HepG2 (cell line): ENCODE data around the gene SEMA3B. TPM values are rescaled to one million over a fixed set of nuclear protein-coding genes. Genes with fewer than 3 reads are reported as not detected.

Experiments
- ATAC-seq: fragments of 200-7000 bp; cut with Tn5 transposase; 3 replicates; pipeline ENCODE4 v1.9.1; 2020; ENCODE audit warnings: mild to moderate bottlenecking, moderate library complexity
- BruUV-seq: library from RNA; stranded (reverse); fragments of 400-500 nt; replicated peaks from 2 replicates; lab custom pipeline; 2021; lab: Mats Ljungman, UMichigan
- CTCF ChIA-PET: fragments of 300-600 bp; formaldehyde crosslinking; extraction: SDS; loops from one replicate; lab custom pipeline; 2021; ENCODE audit warnings: low total read pairs, inconsistent platforms, low intra/inter-chr PET ratio; lab: Yijun Ruan, JAX
- POLR2A ChIA-PET: fragments of 350-600 bp; sonication (Branson Sonifier 250); formaldehyde crosslinking; loops from one replicate; lab custom pipeline; 2020; ENCODE audit warnings: antibody characterized with exemption, inconsistent platforms; lab: Yijun Ruan, JAX
- DNase-seq: peaks from one replicate; pipeline ENCODE4 v3.0.0-alpha.2; 2015; ENCODE audit warnings: low spot score
- FAIRE-seq: peaks from 3 replicates; lab custom pipeline; 2011; peaks lifted over from hg19 to GRCh38; lab: Jason Lieb, UNC
- H2AFZ ChIP-seq: one replicate; pipeline ENCODE4 v1.6.1; 2011; ENCODE audit warnings: low read length, inconsistent platforms
- H3K27ac ChIP-seq: fragments of 300-600 bp; 3 replicates; pipeline ENCODE4 v1.8.0; 2011; ENCODE audit warnings: mixed run types, mild to moderate bottlenecking, mixed read lengths, low read length, inconsistent platforms; ENCODE audit not compliant: insufficient read depth; ENCODE audit errors: extremely low read length
- H3K27me3 ChIP-seq, 2 experiments: fragments of 200-600 bp in 1 of 2; 2 replicates in 1 of 2; 3 replicates in 1 of 2; pipeline versions ENCODE4 v1.6.0 to v1.8.0; 2011; ENCODE audit warnings: low read length in 2 of 2, mild to moderate bottlenecking in 2 of 2, moderate library complexity in 2 of 2, inconsistent platforms in 1 of 2; ENCODE audit not compliant: insufficient read depth in 2 of 2, control insufficient read depth in 1 of 2
- H3K36me3 ChIP-seq, 2 experiments: fragments of 200-600 bp in 1 of 2; replicated peaks in 1 of 2; 2 replicates in 1 of 2; 3 replicates in 1 of 2; pipeline versions ENCODE4 v1.5.1 to v1.8.0; 2011; ENCODE audit warnings: low read length in 2 of 2, inconsistent platforms in 1 of 2; ENCODE audit not compliant: insufficient read depth in 2 of 2, control insufficient read depth in 1 of 2
- H3K4me1 ChIP-seq: 2 replicates; pipeline ENCODE4 v1.5.1; 2012; ENCODE audit warnings: low read length, inconsistent platforms; ENCODE audit not compliant: insufficient read depth
- H3K4me2 ChIP-seq: 2 replicates; pipeline ENCODE4 v1.6.0; 2011; ENCODE audit warnings: low read depth, low read length, inconsistent platforms
- H3K4me3 ChIP-seq, 3 experiments: fragments of 200-600 bp in 1 of 3; sonication (generic), shearing (Covaris generic) in 1 of 3; replicated peaks in 1 of 3; 2 replicates each; pipeline ENCODE4 v1.5.1; 2011 to 2016; ENCODE audit warnings: low read length in 3 of 3, inconsistent platforms in 2 of 3, low read depth in 2 of 3, mild to moderate bottlenecking in 2 of 3, control low read depth in 1 of 3, mixed read lengths in 1 of 3; ENCODE audit not compliant: insufficient read depth in 1 of 3
- H3K79me2 ChIP-seq: one replicate; pipeline ENCODE4 v1.6.1; 2011; ENCODE audit warnings: low read length, inconsistent platforms; ENCODE audit not compliant: insufficient read depth
- H3K9ac ChIP-seq: 2 replicates; pipeline ENCODE4 v1.6.0; 2011; ENCODE audit warnings: mild to moderate bottlenecking, low read depth, low read length, inconsistent platforms; ENCODE audit not compliant: insufficient read depth
- H3K9me3 ChIP-seq: 2 replicates; pipeline ENCODE4 v1.5.1; 2012; ENCODE audit warnings: mild to moderate bottlenecking, low read length
- H4K20me1 ChIP-seq: 2 replicates; pipeline ENCODE4 v1.6.0; 2011; ENCODE audit warnings: inconsistent platforms, mild to moderate bottlenecking, low read length, moderate library complexity; ENCODE audit not compliant: insufficient read depth
- ATF2 ChIP-seq: sonication (generic); formaldehyde crosslinking; IDR thresholded peaks from 2 replicates; pipeline ENCODE4 v1.4.0; 2020; ENCODE audit warnings: missing genetic modification reagents
- HDAC6 ChIP-seq: fragments of 200-600 bp; sonication (generic); IDR thresholded peaks from 2 replicates; pipeline ENCODE4 v1.7.0; 2017; ENCODE audit warnings: mild to moderate bottlenecking, antibody characterized with exemption, low read length, low read depth
- NFE2L1 ChIP-seq: sonication (generic); formaldehyde crosslinking; IDR thresholded peaks from 2 replicates; pipeline ENCODE4 v1.4.0; 2020; ENCODE audit warnings: missing genetic modification reagents, mild to moderate bottlenecking, borderline replicate concordance
- NFE2L2 ChIP-seq: fragments of 150-350 bp; IDR thresholded peaks from 2 replicates; pipeline ENCODE4 v1.6.1; 2014; ENCODE audit warnings: low read length
- RNF219 ChIP-seq: sonication (generic); formaldehyde crosslinking; IDR thresholded peaks from 2 replicates; pipeline ENCODE4 v1.5.0; 2020; ENCODE audit warnings: mild to moderate bottlenecking, missing genetic modification reagents
- SALL1 ChIP-seq: sonication (generic); formaldehyde crosslinking; IDR thresholded peaks from 2 replicates; pipeline ENCODE4 v1.8.0; 2022; ENCODE audit warnings: mild to moderate bottlenecking, missing genetic modification reagents
- TEF ChIP-seq: sonication (generic); formaldehyde crosslinking; IDR thresholded peaks from 2 replicates; pipeline ENCODE4 v1.5.0; 2020; ENCODE audit warnings: missing genetic modification reagents
- ZFAT ChIP-seq: sonication (generic); formaldehyde crosslinking; conservative IDR thresholded peaks from 2 replicates; pipeline ENCODE4 v1.8.1; 2023; ENCODE audit warnings: missing genetic modification reagents, inconsistent platforms
- ZFX ChIP-seq: sonication (generic); formaldehyde crosslinking; IDR thresholded peaks from 2 replicates; pipeline ENCODE4 v1.4.0; 2020; ENCODE audit warnings: mild to moderate bottlenecking, low read depth, missing genetic modification reagents, moderate library complexity
- ZFY ChIP-seq: sonication (generic); formaldehyde crosslinking; IDR thresholded peaks from 2 replicates; pipeline ENCODE4 v1.4.0; 2020; ENCODE audit warnings: missing genetic modification reagents
- ZNF33A ChIP-seq: sonication (generic); formaldehyde crosslinking; IDR thresholded peaks from 2 replicates; pipeline ENCODE4 v1.5.1; 2020; ENCODE audit warnings: missing genetic modification reagents, mild to moderate bottlenecking, moderate library complexity, borderline replicate concordance
- ZNF512 ChIP-seq: sonication (generic); formaldehyde crosslinking; IDR thresholded peaks from 2 replicates; pipeline ENCODE4 v1.4.0; 2020; ENCODE audit warnings: mild to moderate bottlenecking, missing genetic modification reagents
- ZNF562 ChIP-seq: sonication (generic); formaldehyde crosslinking; IDR thresholded peaks from 2 replicates; pipeline ENCODE4 v1.8.0; 2022; ENCODE audit warnings: missing genetic modification reagents, borderline replicate concordance
- ZSCAN22 ChIP-seq: sonication (generic); formaldehyde crosslinking; IDR thresholded peaks from 2 replicates; pipeline ENCODE4 v1.4.0; 2020; ENCODE audit warnings: mild to moderate bottlenecking, missing genetic modification reagents
- ZXDC ChIP-seq: sonication (generic); formaldehyde crosslinking; IDR thresholded peaks from 2 replicates; pipeline ENCODE4 v1.5.0; 2020; ENCODE audit warnings: mild to moderate bottlenecking, missing genetic modification reagents
- WGBS: methylation state at CpG from one replicate; pipeline ENCODE4 v1.1.6; 2017; ENCODE audit warnings: low lambda C conversion rate; 5-methylcytosine and 5-hydroxymethylcytosine counted together
- in situ Hi-C: cut with HindIII; loops from 2 replicates; pipeline ENCODE4 v1.10.0; 2017; ENCODE audit warnings: low pct_unique_long_range_greater_than_20kb; ENCODE audit not compliant: extremely low pct_ligation_motif_present
- intact Hi-C: fragments of 100-400 bp; cut with micrococcal nuclease; formaldehyde crosslinking; loops from one replicate; pipeline ENCODE4 v1.10.0; 2022; ENCODE audit not compliant: unreplicated experiment
- polyA plus RNA-seq, 8 experiments: library from polyadenylated mRNA; depleted of rRNA in 3 of 8; stranded (reverse) in 7 of 8; unstranded in 1 of 8; fragments of >200 nt; fragmentation: Illumina TruSeq in 4 of 8; extraction: Trizol in 4 of 8; gene quantifications; 2 replicates each; pipeline versions ENCODE4 v1.2.1 to v1.2.3, GENCODE V29; 2011 to 2016; ENCODE audit warnings: low read depth in 4 of 8, missing spikeins in 1 of 8, mixed read lengths in 1 of 8; ENCODE audit not compliant: insufficient read depth in 1 of 8
- total RNA-seq, 5 experiments: library from RNA; depleted of rRNA; stranded (reverse); fragments of >200 nt; fragmentation: Illumina TruSeq; extraction: Trizol; gene quantifications; 2 replicates each; pipeline ENCODE4 v1.2.3, GENCODE V29; 2016; ENCODE audit warnings: low read depth in 1 of 5

The SEMA3B gene
- total and polyA plus RNA-seq, 2 of the 13 experiments (the other 11 are each of a cell fraction or from before 2014, with no cell fraction given): 93.2 to 158 TPM

GRCh38 chr3:50314816-50315215, 45.9 kb downstream of the SEMA3B start:
- WGBS: 100% methylated on average over 4 of the region's 4 CpGs
- in situ Hi-C loops: no loop called here
- CTCF ChIA-PET: no interaction called here
- peaks cover 16 to 32% of the 10 kb centered on the region in 2 experiments for H3K36me3 ChIP-seq
- TF ChIP-seq ZNF562 (CRISPR knock-in tag) (no peak), ZFAT (CRISPR knock-in tag) (no peak), ZSCAN22 (CRISPR knock-in tag) (no peak), NFE2L2 (no peak), ZNF512 (no peak), TEF (CRISPR knock-in tag) (no peak), ZXDC (no peak), NFE2L1 (CRISPR knock-in tag) (no peak), RNF219 (no peak), ZNF33A (CRISPR knock-in tag) (no peak), ZFY (no peak), ATF2 (CRISPR knock-in tag) (no peak), HDAC6 (no peak), SALL1 (CRISPR knock-in tag) (no peak), ZFX (CRISPR knock-in tag) (no peak)
- TF ChIP-seq, all 625 proteins: peak for 0
- H3K27ac ChIP-seq: no peak overlapping the region
- no peaks in the 10 kb centered on the region for H4K20me1 ChIP-seq
- DNase-seq (no peak), FAIRE-seq (no peak), ATAC-seq (peak; percentile 9; the same call in 1 of the 3 replicates)
- H3K4me1 ChIP-seq: peaks cover 42% of the 10 kb centered on the region
- peaks cover 14% of the 10 kb centered on the region for H3K79me2 ChIP-seq
- no peak overlapping the region for H3K4me3 ChIP-seq
- no peaks in the 10 kb centered on the region for H3K9me3 ChIP-seq
- H3K4me2 ChIP-seq: no peak overlapping the region
- H2AFZ ChIP-seq: no peak overlapping the region
- intact Hi-C loops: no loop called here
- no TSS peak for BruUV-seq
- H3K9ac ChIP-seq: no peak overlapping the region
- H3K27me3 ChIP-seq: no peaks in the 10 kb centered on the region
- POLR2A ChIA-PET: interaction anchor here (0.8 to 13.0 kb wide), 4 partner anchors 14 to 111 kb away, joined by 3 to 222 read pairs (median 6); partner anchors contain the start of genes GNAI2, HYAL1, HYAL3 and LSMEM2
